WI38 (cell line): ENCODE measurements around the gene CCDC197.

Source experiments
- H3K4me3 ChIP-seq: 2 replicates; pipeline ENCODE4 v1.5.1; 2011; ENCODE audit warnings: low read depth, mild to moderate bottlenecking, control low read depth, low read length
- TF ChIP-seq, protein P1 (sequence below): IDR thresholded peaks from 2 replicates; pipeline ENCODE4 v1.5.1; 2012; ENCODE audit warnings: low read depth, mild to moderate bottlenecking, control low read depth, low read length

Gene CCDC197

DNA sequence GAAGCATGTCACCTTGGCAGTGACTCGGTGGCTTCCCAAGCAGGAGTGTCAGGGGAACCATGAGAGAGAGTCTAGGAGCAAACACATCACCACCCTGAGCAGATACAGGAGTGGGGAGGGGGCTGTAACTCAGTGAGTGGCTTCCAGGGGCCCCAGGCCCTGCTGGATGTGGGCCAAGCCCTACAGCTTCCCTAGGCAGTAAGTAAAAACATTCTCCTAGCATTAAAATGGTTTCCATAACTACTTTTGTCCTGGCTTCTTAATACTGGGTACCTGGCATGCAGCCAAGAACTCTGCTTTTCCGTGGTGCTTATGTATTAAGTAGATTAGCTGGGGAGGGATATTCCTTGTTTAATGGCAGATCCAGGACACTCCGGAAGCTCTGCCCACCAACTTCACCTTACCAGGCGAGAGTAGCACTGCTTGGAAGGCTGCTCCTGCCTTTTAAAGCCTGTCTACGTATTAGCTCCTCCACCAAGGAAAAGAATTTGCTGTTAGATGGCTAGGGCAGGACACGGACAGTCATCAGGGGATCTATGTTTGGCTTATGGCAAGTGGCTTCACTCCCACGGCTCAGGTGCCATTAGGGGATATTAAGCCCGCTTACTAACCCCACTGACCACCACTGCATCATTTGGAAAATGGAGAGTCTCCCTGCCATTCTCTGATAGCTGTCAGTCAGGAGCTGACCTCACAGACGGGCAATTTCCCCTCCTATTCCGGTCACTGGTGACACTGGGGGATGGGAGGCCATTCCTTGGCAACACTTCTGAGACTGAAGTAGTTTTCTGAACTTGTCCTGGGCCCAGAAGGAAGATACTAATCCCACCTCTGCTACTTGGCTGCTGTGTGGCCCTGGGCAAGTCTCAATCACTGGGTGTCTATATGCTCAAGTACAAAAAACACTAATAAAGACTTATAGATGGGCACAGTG is 51.9 kb downstream of the CCDC197 start:
- TF ChIP-seq, protein P1, sequence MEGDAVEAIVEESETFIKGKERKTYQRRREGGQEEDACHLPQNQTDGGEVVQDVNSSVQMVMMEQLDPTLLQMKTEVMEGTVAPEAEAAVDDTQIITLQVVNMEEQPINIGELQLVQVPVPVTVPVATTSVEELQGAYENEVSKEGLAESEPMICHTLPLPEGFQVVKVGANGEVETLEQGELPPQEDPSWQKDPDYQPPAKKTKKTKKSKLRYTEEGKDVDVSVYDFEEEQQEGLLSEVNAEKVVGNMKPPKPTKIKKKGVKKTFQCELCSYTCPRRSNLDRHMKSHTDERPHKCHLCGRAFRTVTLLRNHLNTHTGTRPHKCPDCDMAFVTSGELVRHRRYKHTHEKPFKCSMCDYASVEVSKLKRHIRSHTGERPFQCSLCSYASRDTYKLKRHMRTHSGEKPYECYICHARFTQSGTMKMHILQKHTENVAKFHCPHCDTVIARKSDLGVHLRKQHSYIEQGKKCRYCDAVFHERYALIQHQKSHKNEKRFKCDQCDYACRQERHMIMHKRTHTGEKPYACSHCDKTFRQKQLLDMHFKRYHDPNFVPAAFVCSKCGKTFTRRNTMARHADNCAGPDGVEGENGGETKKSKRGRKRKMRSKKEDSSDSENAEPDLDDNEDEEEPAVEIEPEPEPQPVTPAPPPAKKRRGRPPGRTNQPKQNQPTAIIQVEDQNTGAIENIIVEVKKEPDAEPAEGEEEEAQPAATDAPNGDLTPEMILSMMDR: no peak
- no peak overlapping the region for H3K4me3 ChIP-seq

DNA sequence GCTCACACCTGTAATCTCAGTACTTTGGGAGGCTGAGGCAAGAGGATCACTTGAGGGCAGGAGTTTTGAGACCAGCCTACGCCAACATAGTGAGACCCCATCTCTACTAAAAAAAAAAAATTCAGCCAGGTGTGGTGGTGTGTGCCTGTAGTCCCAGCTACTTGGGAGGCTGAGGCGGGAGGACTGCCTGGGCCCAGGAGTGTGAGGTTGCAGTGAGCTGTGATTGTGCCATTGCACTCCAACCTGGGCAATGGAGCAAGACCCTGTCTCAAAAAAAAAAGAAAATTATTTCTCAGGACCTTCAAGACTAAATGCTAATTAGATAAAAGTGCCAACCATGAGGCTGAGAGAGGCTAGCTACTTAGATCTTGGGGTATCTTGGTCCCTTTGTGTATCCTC is 52.5 kb downstream of the CCDC197 start:
- TF ChIP-seq, protein P1: no peak
- no peak overlapping the region for H3K4me3 ChIP-seq

DNA sequence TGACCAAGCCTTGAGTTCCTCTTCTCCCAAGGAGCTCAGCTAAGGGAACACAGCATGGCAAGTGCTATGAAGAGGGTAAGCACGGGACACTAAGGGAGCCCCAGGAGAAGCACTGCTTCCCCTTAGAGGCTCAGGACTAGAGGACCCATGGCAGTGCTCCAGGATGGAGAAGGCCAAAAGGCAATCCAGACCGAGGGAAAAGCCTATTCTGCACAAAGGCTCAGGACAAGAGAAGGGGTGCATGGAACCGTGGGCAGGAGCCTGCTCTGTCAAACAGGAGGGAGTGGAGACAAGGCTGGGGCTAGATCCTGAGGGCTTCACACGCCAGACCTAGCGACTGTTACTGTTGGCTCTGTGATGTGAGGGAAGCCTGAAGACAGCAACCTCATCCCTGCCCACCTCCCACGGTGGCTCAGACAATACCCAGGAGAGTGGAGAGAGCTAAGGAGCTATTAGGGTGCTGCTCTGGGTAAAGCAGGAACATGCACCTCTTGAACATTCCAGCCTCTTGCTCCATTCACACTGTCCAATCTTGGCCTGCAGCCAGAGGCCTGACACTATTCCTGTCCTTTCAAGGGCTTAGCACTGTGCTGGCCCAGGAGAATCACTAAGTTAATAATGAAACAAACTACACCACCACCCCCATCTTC is 53.3 kb downstream of the CCDC197 start:
- TF ChIP-seq, protein P1: no peak
- H3K4me3 ChIP-seq: no peak overlapping the region

DNA sequence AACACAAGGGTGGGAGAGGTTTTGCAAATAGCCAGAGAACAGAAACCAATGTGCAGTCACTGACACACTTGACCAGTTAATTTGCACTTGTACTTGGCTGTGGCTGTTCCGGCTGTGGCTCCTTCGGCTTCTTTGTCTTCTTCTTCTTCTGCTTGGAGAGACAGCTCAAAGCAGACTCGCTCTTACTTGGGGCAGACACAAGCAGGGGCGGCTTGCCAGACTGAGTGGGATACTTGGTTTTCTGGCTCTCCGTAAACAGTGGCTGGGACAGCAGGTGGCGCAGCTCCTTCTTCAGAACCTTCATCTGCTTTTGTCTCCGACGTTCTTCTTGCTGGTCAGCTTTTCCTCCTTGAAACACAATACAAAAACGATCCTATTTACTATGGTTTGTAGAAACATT is 54.0 kb downstream of the CCDC197 start:
- no peak overlapping the region for H3K4me3 ChIP-seq
- TF ChIP-seq, protein P1: no peak

DNA sequence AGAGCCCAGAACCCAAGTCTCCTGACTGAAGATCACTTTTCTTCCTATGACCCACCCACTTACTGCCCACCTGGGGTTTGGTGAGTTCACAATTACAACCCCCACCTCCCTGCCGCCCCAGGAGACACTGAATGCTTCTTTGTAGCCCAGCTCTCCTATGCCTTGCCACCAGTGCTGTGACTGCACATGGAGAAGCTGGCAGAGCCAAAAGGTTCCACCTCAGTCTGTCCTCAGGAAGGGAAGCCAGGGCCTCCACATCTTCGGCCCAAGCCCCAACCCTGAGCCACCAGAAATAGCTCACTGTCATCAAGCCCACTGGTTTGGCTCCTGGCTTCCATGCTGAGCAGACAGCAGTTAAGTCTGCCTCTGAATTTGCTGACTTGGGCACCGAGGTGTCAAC is 54.7 kb downstream of the CCDC197 start:
- TF ChIP-seq, protein P1: no peak
- H3K4me3 ChIP-seq: no peak overlapping the region

DNA sequence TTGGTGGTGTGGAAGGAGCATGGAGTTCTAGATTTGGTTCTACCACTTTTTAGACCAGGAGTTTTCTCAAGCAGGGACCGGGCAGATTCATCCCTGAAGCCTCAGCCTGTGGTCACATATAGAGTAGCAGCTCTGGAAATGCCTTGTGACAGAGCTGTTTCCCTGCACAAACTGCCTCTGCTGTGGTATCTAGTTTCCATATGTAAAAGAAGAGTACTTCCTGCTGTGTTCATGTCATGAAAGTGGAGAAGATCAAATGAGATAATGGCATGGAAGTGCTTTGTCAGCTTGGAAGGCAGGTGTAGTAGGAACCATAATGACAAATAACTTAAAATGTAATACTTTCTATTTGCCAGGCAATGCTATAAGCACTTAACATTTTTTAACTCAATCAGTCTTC is 55.1 kb downstream of the CCDC197 start:
- no peak overlapping the region for H3K4me3 ChIP-seq
- TF ChIP-seq, protein P1: no peak

DNA sequence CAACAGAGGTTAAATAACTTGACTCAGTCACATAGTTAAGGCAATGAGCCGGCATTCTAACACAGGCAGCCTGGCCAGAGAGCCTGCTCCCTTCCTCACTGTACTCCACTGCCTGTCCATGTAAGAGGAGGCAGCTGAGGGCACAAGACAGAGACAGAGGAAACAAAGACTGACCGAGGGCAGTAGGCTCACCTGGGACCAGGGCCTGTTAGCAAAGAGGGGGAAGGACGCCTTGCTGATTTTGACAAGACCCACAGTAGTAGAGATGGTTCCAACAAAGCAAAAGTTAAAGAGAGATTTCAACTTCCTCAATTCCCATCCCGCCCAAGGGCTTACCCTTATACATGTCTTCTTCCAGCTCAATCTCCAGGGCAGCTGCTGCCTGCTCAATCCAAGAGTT is 55.6 kb downstream of the CCDC197 start:
- no peak overlapping the region for H3K4me3 ChIP-seq
- TF ChIP-seq, protein P1: no peak
